Neuronal stem cell (in vitro differentiated cells): ENCODE data around the gene RPRD1A.

ENCODE experiments used
- DNase-seq: peaks from one replicate; pipeline ENCODE4 v3.0.0-alpha.2; 2013; ENCODE audit warnings: low spot score
- H2AFZ ChIP-seq: one replicate; pipeline ENCODE4 v1.6.1; 2013; ENCODE audit warnings: mild to moderate bottlenecking, low read length, inconsistent platforms
- H2AK5ac ChIP-seq: 2 replicates; pipeline ENCODE4 v1.6.1; 2013; ENCODE audit warnings: low read depth, mild to moderate bottlenecking, inconsistent platforms, low read length, moderate library complexity, mixed read lengths
- H2BK120ac ChIP-seq: 2 replicates; pipeline ENCODE4 v1.6.1; 2013; ENCODE audit warnings: low read depth, mild to moderate bottlenecking, inconsistent platforms, low read length, moderate library complexity, mixed read lengths
- H2BK12ac ChIP-seq: one replicate; pipeline ENCODE4 v1.6.1; 2013; ENCODE audit warnings: low read length, inconsistent platforms
- H2BK15ac ChIP-seq: 2 replicates; pipeline ENCODE4 v1.6.1; 2013; ENCODE audit warnings: mild to moderate bottlenecking, low read length, inconsistent platforms, mixed read lengths
- H2BK5ac ChIP-seq: one replicate; pipeline ENCODE4 v1.6.1; 2013; ENCODE audit warnings: inconsistent platforms, mild to moderate bottlenecking, low read length, moderate library complexity
- H3K14ac ChIP-seq: one replicate; pipeline ENCODE4 v1.6.1; 2013; ENCODE audit warnings: low read length, inconsistent platforms
- H3K18ac ChIP-seq: 2 replicates; pipeline ENCODE4 v1.6.1; 2013; ENCODE audit warnings: low read length, inconsistent platforms
- H3K23ac ChIP-seq: 2 replicates; pipeline ENCODE4 v1.6.1; 2013; ENCODE audit warnings: low read depth, mild to moderate bottlenecking, mixed read lengths, low read length, inconsistent platforms; ENCODE audit not compliant: poor library complexity
- H3K27ac ChIP-seq: replicated peaks from 3 replicates; pipeline ENCODE4 v1.5.1; 2013; ENCODE audit warnings: low read length, inconsistent platforms
- H3K27me3 ChIP-seq, 3 experiments: 2 replicates each; pipeline ENCODE4 v1.6.1; 2013; ENCODE audit warnings: low read length in 3 of 3, mild to moderate bottlenecking in 2 of 3, inconsistent platforms in 1 of 3, low read depth in 1 of 3, mixed read lengths in 1 of 3, moderate library complexity in 1 of 3; ENCODE audit not compliant: control insufficient read depth in 3 of 3, insufficient read depth in 3 of 3
- H3K36me3 ChIP-seq, 2 donors: replicated peaks in 1 of 2; 2 replicates each; pipeline ENCODE4 v1.6.1; 2013; ENCODE audit warnings: low read length in 2 of 2; ENCODE audit not compliant: control insufficient read depth in 2 of 2, insufficient read depth in 2 of 2
- H3K4ac ChIP-seq: 2 replicates; pipeline ENCODE4 v1.6.1; 2013; ENCODE audit warnings: inconsistent platforms, mild to moderate bottlenecking, low read length, moderate library complexity
- H3K4me1 ChIP-seq, 2 donors: 1 replicate in 1 of 2; 2 replicates in 1 of 2; pipeline ENCODE4 v1.6.1; 2013; ENCODE audit warnings: low read length in 2 of 2, low read depth in 1 of 2; ENCODE audit not compliant: control insufficient read depth in 2 of 2, insufficient read depth in 1 of 2
- H3K4me2 ChIP-seq: one replicate; pipeline ENCODE4 v1.6.1; 2013; ENCODE audit warnings: mild to moderate bottlenecking, low read length, inconsistent platforms; ENCODE audit not compliant: insufficient read depth, poor library complexity, severe bottlenecking
- H3K4me3 ChIP-seq, 2 donors: 2 replicates each; pipeline ENCODE4 v1.5.1; 2013; ENCODE audit warnings: low read length in 2 of 2, mild to moderate bottlenecking in 2 of 2, inconsistent platforms in 1 of 2, moderate library complexity in 1 of 2
- H3K79me1 ChIP-seq: one replicate; pipeline ENCODE4 v1.6.1; 2013; ENCODE audit warnings: low read depth, mild to moderate bottlenecking, inconsistent platforms, low read length, moderate library complexity
- H3K9ac ChIP-seq: one replicate; pipeline ENCODE4 v1.6.1; 2013; ENCODE audit warnings: mild to moderate bottlenecking, low read depth, low read length, inconsistent platforms; ENCODE audit not compliant: poor library complexity
- H3K9me3 ChIP-seq, 2 donors: replicated peaks in 1 of 2; 2 replicates each; pipeline versions ENCODE3 to v1.6.1; 2013; ENCODE audit warnings: low read length in 2 of 2, mild to moderate bottlenecking in 2 of 2, inconsistent platforms in 1 of 2, low read depth in 1 of 2, mixed read lengths in 1 of 2, moderate library complexity in 1 of 2; ENCODE audit not compliant: control insufficient read depth in 2 of 2, insufficient read depth in 1 of 2
- H4K8ac ChIP-seq: one replicate; pipeline ENCODE4 v1.6.1; 2013; ENCODE audit warnings: low read depth, mild to moderate bottlenecking, inconsistent platforms, low read length, moderate library complexity
- H4K91ac ChIP-seq: one replicate; pipeline ENCODE4 v1.6.1; 2013; ENCODE audit warnings: low read length, low read depth, mild to moderate bottlenecking, inconsistent platforms; ENCODE audit not compliant: poor library complexity
- WGBS, 2 donors: extraction: QIAGEN DNeasy Blood & Tissue Kit; methylation state at CpG; one replicate each; pipeline ENCODE4 v1.1.7; 2013; ENCODE audit warnings: missing lambda C conversion rate in 2 of 2, mixed read lengths in 1 of 2; ENCODE audit not compliant: insufficient read length in 2 of 2, insufficient replicate concordance in 1 of 2; ENCODE audit errors: extremely low coverage in 2 of 2; 5-methylcytosine and 5-hydroxymethylcytosine counted together

Gene RPRD1A

DNA sequence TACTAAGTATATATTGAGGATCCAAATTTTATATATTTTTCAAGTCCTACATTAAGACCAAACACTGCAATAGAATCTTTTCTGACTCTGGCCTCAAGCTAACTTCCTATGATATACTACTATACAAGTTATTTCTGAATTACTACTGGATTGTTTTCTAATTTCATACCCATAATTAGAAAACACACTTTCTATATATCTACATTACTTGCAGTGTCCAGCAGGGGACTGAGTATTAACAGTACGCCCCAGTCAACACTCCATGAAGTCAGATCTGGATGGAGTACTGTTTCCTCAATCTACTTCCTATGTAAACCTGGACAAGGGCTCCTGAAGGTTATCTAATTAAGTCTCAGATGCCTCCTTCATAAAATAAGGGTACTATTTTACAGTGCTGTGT lies 68.4 kb downstream of the RPRD1A start:
- no peak overlapping the region for H2AFZ ChIP-seq
- H3K4ac ChIP-seq, result no peak overlapping the region
- H3K27ac ChIP-seq, result no peak overlapping the region
- no peak overlapping the region for H3K4me3 ChIP-seq
- H4K91ac ChIP-seq, result no peak overlapping the region
- no peak overlapping the region for H3K14ac ChIP-seq
- no peak overlapping the region for H3K9ac ChIP-seq
- no peak overlapping the region for H2AK5ac ChIP-seq
- no peak overlapping the region for H4K8ac ChIP-seq
- H3K23ac ChIP-seq, result no peak overlapping the region
- no peaks in the 10 kb centered on the region for H3K79me1 ChIP-seq
- H2BK12ac ChIP-seq, result no peak overlapping the region
- WGBS, 2 donors, result no CpG with 5 or more reads among the region's 1 CpG
- no peak overlapping the region for H2BK15ac ChIP-seq
- H3K4me2 ChIP-seq, result no peak overlapping the region
- no peaks in the 10 kb centered on the region for H3K36me3 ChIP-seq
- no peaks in the 10 kb centered on the region for H3K27me3 ChIP-seq
- no peaks in the 10 kb centered on the region for H3K9me3 ChIP-seq
- no peak overlapping the region for H2BK120ac ChIP-seq
- H3K4me1 ChIP-seq, result no peaks in the 10 kb centered on the region
- no peak overlapping the region for H2BK5ac ChIP-seq
- H3K18ac ChIP-seq, result no peak overlapping the region
- no peak for DNase-seq

DNA sequence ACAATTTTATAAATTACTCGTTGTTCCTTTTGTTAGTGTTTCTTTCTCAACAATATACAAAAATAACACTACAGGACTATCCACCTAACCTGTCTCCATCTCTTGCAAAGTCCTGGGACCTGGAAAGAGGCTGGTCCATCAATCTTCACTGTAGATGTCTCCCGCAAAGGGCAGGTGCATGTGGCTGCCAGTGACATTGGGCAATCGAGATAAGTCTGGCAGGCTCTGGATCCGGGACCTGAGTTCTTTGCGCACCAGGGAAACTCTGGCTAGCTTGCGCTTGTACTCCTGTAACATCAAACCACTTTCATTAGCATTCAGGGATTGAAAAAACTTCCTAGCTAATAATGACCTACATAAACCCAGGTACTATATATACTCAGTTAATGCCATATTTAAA lies 74.3 kb downstream of the RPRD1A start:
- Histone ChIP-seq H3K9me3 (peaks cover 0 to 1% of the 10 kb centered on the region in 2 donors), H3K9ac (no peak overlapping the region), H3K4ac (no peak overlapping the region), H2BK12ac (no peak overlapping the region), H2BK15ac (no peak overlapping the region), H3K18ac (no peak overlapping the region), H2BK120ac (no peak overlapping the region), H3K4me2 (no peak overlapping the region), H2AFZ (no peak overlapping the region), H2AK5ac (no peak overlapping the region), H3K23ac (no peak overlapping the region), H3K27me3 (no peaks in the 10 kb centered on the region), H3K36me3 (peaks cover 11 to 50% of the 10 kb centered on the region in 2 donors), H3K14ac (no peak overlapping the region), H3K4me3 (no peak overlapping the region), H2BK5ac (no peak overlapping the region), H3K4me1 (no peaks in the 10 kb centered on the region), H4K8ac (no peak overlapping the region), H3K79me1 (peaks cover 3% of the 10 kb centered on the region), H4K91ac (no peak overlapping the region), H3K27ac (no peak overlapping the region)
- no peak for DNase-seq
- 100% methylated on average over 1 of the region's 6 CpGs for WGBS, 2 donors

DNA sequence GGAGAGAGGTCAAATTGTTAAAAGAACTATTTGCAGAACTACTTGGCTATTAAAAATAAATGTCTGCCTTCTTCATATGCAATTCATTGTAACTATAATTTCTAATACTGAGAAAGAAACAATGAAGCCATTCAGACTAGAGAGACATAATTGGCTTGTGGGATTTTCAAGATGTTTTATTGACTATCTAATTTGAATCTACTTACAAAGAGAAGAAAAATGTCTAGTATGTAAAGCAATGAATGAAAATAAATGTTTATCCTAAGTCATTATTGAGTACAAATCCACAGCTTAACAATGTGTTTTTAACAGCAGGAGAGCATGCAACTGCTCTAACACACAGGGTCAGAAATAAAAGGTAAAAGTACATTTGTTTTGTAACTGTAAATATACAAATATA lies 75.7 kb downstream of the RPRD1A start:
- no peak overlapping the region for H3K9ac ChIP-seq
- H3K79me1 ChIP-seq, result peaks cover 3% of the 10 kb centered on the region
- H3K9me3 ChIP-seq, result peaks cover 0 to 1% of the 10 kb centered on the region in 2 donors
- H2AFZ ChIP-seq, result no peak overlapping the region
- H3K4me1 ChIP-seq, result no peaks in the 10 kb centered on the region
- no peak overlapping the region for H3K23ac ChIP-seq
- H4K91ac ChIP-seq, result no peak overlapping the region
- no peak overlapping the region for H2BK5ac ChIP-seq
- no peak overlapping the region for H3K27ac ChIP-seq
- H3K36me3 ChIP-seq, result peaks cover 11 to 53% of the 10 kb centered on the region in 2 donors
- no peak overlapping the region for H2BK120ac ChIP-seq
- no peak overlapping the region for H3K14ac ChIP-seq
- no peak overlapping the region for H3K4me3 ChIP-seq
- H3K4me2 ChIP-seq, result no peak overlapping the region
- H3K27me3 ChIP-seq, result no peaks in the 10 kb centered on the region
- no peak overlapping the region for H2AK5ac ChIP-seq
- H4K8ac ChIP-seq, result no peak overlapping the region
- H3K4ac ChIP-seq, result no peak overlapping the region
- H2BK15ac ChIP-seq, result no peak overlapping the region
- H2BK12ac ChIP-seq, result no peak overlapping the region
- no peak overlapping the region for H3K18ac ChIP-seq
- DNase-seq, result no peak

DNA sequence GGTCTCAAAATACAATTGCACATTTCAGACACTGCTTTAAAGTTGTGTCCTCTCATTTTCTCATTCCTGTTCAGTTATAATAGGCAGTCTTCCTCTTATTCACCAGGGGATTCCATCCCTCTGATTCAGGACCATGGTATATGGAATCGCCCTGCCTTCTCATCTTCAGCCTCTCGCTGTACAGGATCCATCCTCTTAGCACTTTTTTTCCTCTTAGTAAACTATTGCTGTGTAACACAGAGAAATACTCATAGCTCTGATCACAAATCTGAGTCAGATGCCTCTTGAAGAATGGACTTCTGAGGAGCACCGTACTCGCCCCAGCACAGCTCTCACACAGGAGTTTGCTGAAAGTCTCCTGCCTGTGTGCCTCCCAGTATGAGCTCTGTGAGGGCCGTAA lies 83.5 kb downstream of the RPRD1A start:
- Histone ChIP-seq H3K4me3 (no peak overlapping the region), H3K9me3 (no peaks in the 10 kb centered on the region), H3K4ac (no peak overlapping the region), H2AK5ac (no peak overlapping the region), H3K4me2 (no peak overlapping the region), H3K79me1 (no peaks in the 10 kb centered on the region), H2BK12ac (no peak overlapping the region), H3K23ac (no peak overlapping the region), H2BK120ac (no peak overlapping the region), H3K9ac (no peak overlapping the region), H3K36me3 (peaks cover 6 to 49% of the 10 kb centered on the region in 2 donors), H2BK15ac (no peak overlapping the region), H3K4me1 (no peaks in the 10 kb centered on the region), H4K91ac (no peak overlapping the region), H3K18ac (no peak overlapping the region), H2AFZ (no peak overlapping the region), H2BK5ac (no peak overlapping the region), H3K27me3 (no peaks in the 10 kb centered on the region), H4K8ac (no peak overlapping the region), H3K14ac (no peak overlapping the region), H3K27ac (no peak overlapping the region)
- DNase-seq, result no peak
- WGBS, 2 donors, result no CpG with 5 or more reads among the region's 5 CpGs
